ENCODE data around the gene FURIN.
A peak's percentile ranks its signal among the peaks of the same experiment; 100 is the strongest.

Gene FURIN

DNA sequence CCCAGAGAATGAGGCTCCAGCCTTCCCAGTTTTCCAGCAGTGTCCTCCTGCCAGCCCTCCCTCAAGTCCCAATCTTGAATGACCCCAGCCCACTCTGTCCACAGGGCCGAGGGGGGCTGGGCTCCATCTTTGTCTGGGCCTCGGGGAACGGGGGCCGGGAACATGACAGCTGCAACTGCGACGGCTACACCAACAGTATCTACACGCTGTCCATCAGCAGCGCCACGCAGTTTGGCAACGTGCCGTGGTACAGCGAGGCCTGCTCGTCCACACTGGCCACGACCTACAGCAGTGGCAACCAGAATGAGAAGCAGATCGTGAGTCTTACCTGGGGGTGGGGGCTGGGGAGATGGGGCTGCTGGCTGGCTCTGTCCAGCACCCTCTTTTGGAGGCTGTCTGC, 10.3 kb downstream of the FURIN start:
- Histone ChIP-seq H3K36me3 (ENCODE audit: low read depth) (peaks cover 54% of the 10 kb centered on the region), H3K27ac (ENCODE audit: poor library complexity, severe bottlenecking) (no peak overlapping the region)
- peak; percentile 75 for DNase-seq (ENCODE audit: low spot score)

DNA sequence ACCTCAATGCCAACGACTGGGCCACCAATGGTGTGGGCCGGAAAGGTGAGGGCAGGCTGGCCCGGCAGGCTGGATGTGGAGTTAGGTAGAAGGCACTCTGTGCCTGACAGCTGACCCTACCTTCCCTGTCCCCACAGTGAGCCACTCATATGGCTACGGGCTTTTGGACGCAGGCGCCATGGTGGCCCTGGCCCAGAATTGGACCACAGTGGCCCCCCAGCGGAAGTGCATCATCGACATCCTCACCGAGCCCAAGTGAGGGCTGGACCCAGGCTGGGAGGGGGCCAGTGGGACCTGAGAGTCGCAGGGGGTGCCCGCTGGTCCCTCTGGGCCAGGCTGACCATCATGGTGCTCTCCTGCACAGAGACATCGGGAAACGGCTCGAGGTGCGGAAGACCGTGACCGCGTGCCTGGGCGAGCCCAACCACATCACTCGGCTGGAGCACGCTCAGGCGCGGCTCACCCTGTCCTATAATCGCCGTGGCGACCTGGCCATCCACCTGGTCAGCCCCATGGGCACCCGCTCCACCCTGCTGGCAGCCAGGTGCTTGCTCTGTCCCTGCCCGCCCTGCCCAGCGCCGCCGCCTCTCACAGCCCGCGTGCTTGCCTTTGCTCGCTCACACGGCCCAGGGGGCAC, 11.5 kb downstream of the FURIN start:
- H3K4me3 ChIP-seq (ENCODE audit: severe bottlenecking): no peak overlapping the region
- peaks cover 50% of the 10 kb centered on the region for H3K36me3 ChIP-seq (ENCODE audit: low read depth)
- no peaks in the 10 kb centered on the region for H3K4me1 ChIP-seq (ENCODE audit: insufficient read depth, poor library complexity, severe bottlenecking)
- no peaks in the 10 kb centered on the region for H3K9me3 ChIP-seq (ENCODE audit: severe bottlenecking)
- no peak overlapping the region for H3K27ac ChIP-seq (ENCODE audit: poor library complexity, severe bottlenecking)
- peak; percentile 79 for DNase-seq (ENCODE audit: low spot score)
- no peak for ATAC-seq (ENCODE audit: low read depth)
- H3K27me3 ChIP-seq (ENCODE audit: insufficient read depth, poor library complexity, severe bottlenecking): no peaks in the 10 kb centered on the region
- TF ChIP-seq CTCF (IDR thresholded peaks at IDR 0.05; ENCODE audit: poor library complexity, severe bottlenecking): no peak

More for the DNA sequence above, 10.3 kb downstream of the FURIN start:
- Histone ChIP-seq H3K27me3 (ENCODE audit: insufficient read depth, poor library complexity, severe bottlenecking) (no peaks in the 10 kb centered on the region), H3K4me3 (ENCODE audit: severe bottlenecking) (no peak overlapping the region), H3K4me1 (ENCODE audit: insufficient read depth, poor library complexity, severe bottlenecking) (peaks cover 8% of the 10 kb centered on the region), H3K9me3 (ENCODE audit: severe bottlenecking) (no peaks in the 10 kb centered on the region)
- ATAC-seq (ENCODE audit: low read depth): no peak
- TF ChIP-seq CTCF (IDR thresholded peaks at IDR 0.05; ENCODE audit: poor library complexity, severe bottlenecking): no peak

GRCh38 chr15:90880381-90881145, 12.2 kb downstream of the FURIN start:
- H3K27ac ChIP-seq (ENCODE audit: poor library complexity, severe bottlenecking): no peak overlapping the region
- H3K4me1 ChIP-seq (ENCODE audit: insufficient read depth, poor library complexity, severe bottlenecking): no peaks in the 10 kb centered on the region
- no peaks in the 10 kb centered on the region for H3K9me3 ChIP-seq (ENCODE audit: severe bottlenecking)
- H3K27me3 ChIP-seq (ENCODE audit: insufficient read depth, poor library complexity, severe bottlenecking): no peaks in the 10 kb centered on the region
- ATAC-seq (ENCODE audit: low read depth): no peak
- no peak for DNase-seq (ENCODE audit: low spot score)
- TF ChIP-seq CTCF (IDR thresholded peaks at IDR 0.05; ENCODE audit: poor library complexity, severe bottlenecking): no peak
- H3K4me3 ChIP-seq (ENCODE audit: severe bottlenecking): no peak overlapping the region
- H3K36me3 ChIP-seq (ENCODE audit: low read depth): peaks cover 48% of the 10 kb centered on the region

DNA sequence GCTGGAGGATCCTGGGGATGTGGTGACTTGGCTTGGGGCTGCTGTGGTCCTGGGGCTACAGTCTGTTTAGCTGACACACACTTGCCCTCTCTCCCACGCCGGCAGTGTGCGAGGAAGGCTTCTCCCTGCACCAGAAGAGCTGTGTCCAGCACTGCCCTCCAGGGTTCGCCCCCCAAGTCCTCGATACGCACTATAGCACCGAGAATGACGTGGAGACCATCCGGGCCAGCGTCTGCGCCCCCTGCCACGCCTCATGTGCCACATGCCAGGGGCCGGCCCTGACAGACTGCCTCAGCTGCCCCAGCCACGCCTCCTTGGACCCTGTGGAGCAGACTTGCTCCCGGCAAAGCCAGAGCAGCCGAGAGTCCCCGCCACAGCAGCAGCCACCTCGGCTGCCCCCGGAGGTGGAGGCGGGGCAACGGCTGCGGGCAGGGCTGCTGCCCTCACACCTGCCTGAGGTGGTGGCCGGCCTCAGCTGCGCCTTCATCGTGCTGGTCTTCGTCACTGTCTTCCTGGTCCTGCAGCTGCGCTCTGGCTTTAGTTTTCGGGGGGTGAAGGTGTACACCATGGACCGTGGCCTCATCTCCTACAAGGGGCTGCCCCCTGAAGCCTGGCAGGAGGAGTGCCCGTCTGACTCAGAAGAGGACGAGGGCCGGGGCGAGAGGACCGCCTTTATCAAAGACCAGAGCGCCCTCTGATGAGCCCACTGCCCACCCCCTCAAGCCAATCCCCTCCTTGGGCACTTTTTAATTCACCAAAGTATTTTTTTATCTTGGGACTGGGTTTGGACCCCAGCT, 13.0 kb downstream of the FURIN start:
- H3K4me3 ChIP-seq (ENCODE audit: severe bottlenecking): no peak overlapping the region
- H3K36me3 ChIP-seq (ENCODE audit: low read depth): peaks cover 41% of the 10 kb centered on the region
- peak; percentile 78 for DNase-seq (ENCODE audit: low spot score)
- no peaks in the 10 kb centered on the region for H3K27me3 ChIP-seq (ENCODE audit: insufficient read depth, poor library complexity, severe bottlenecking)
- no peak overlapping the region for H3K27ac ChIP-seq (ENCODE audit: poor library complexity, severe bottlenecking)
- no peak for ATAC-seq (ENCODE audit: low read depth)
- no peaks in the 10 kb centered on the region for H3K4me1 ChIP-seq (ENCODE audit: insufficient read depth, poor library complexity, severe bottlenecking)
- TF ChIP-seq CTCF (IDR thresholded peaks at IDR 0.05; ENCODE audit: poor library complexity, severe bottlenecking): no peak
- H3K9me3 ChIP-seq (ENCODE audit: severe bottlenecking): no peaks in the 10 kb centered on the region

Data from RWPE2 (cell line).